Breast epithelium (tissue), 4 donors: ENCODE measurements around the gene POLH. TPM values are rescaled to one million over a fixed set of nuclear protein-coding genes. Genes with fewer than 3 reads are reported as not detected.

ENCODE experiments used
- DNase-seq, 2 donors: peaks; one replicate each; pipeline ENCODE4 v3.0.0-alpha.2; 2019; ENCODE audit warnings: low spot score in 2 of 2
- H3K27ac ChIP-seq, 2 donors: fragments of 200-600 bp; sonication (generic) in 1 of 2; one replicate each; pipeline ENCODE4 v1.5.1; 2016 to 2019; ENCODE audit warnings: mild to moderate bottlenecking in 1 of 2
- H3K27me3 ChIP-seq, 2 donors: fragments of 200-600 bp; sonication (generic) in 1 of 2; one replicate each; pipeline versions ENCODE4 v1.5.1 to v1.6.0; 2017 to 2019; ENCODE audit warnings: control low read depth in 1 of 2, mild to moderate bottlenecking in 1 of 2
- H3K36me3 ChIP-seq: fragments of 200-600 bp; one replicate; pipeline ENCODE4 v1.5.1; 2019
- H3K4me1 ChIP-seq, 2 donors: fragments of 200-600 bp; sonication (generic); one replicate each; pipeline ENCODE4 v1.5.1; 2016 to 2019; ENCODE audit warnings: control low read depth in 1 of 2
- H3K4me3 ChIP-seq, 3 donors: fragments of 200-600 bp; sonication (generic); 1 replicate in 2 of 3; 2 replicates in 1 of 3; pipeline ENCODE4 v1.5.1; 2016 to 2019; ENCODE audit warnings: mild to moderate bottlenecking in 3 of 3, moderate library complexity in 2 of 3
- H3K9me3 ChIP-seq, 2 donors: fragments of 200-600 bp; sonication (generic) in 1 of 2; one replicate each; pipeline ENCODE4 v1.5.1; 2016 to 2019; ENCODE audit warnings: control low read depth in 1 of 2
- CTCF ChIP-seq, 3 donors: fragments of 450-650 bp; IDR thresholded peaks; one replicate each; pipeline ENCODE4 v1.5.1; 2016 to 2017; ENCODE audit warnings: antibody characterized with exemption in 3 of 3, mild to moderate bottlenecking in 3 of 3, moderate library complexity in 3 of 3
- POLR2A ChIP-seq: fragments of 450-650 bp; IDR thresholded peaks from one replicate; pipeline ENCODE4 v1.6.1; 2016; ENCODE audit warnings: antibody characterized with exemption, mild to moderate bottlenecking, moderate library complexity
- POLR2AphosphoS5 ChIP-seq, 3 donors: sonication (generic); formaldehyde crosslinking; IDR thresholded peaks; one replicate each; pipeline ENCODE4 v1.6.1; 2017; ENCODE audit warnings: antibody characterized with exemption in 3 of 3
- intact Hi-C: fragments of 100-400 bp; cut with DNase I; formaldehyde crosslinking; loops from one replicate; pipeline ENCODE4 v1.15.1; 2023; ENCODE audit warnings: low total_unique reads
- total RNA-seq, 3 donors: library from RNA; depleted of rRNA; stranded (reverse); fragments of >200 nt; gene quantifications; one replicate each; pipeline ENCODE4 v1.1.0, GENCODE V29; 2016

POLH gene
- total RNA-seq, 3 donors from 2014 or later: 8.6 to 13.0 (median 9.8) TPM

GRCh38 chr6:43614396-43614730, 38.4 kb downstream of the POLH start:
- H3K4me1 ChIP-seq: no peaks in the 10 kb centered on the region
- no peak for DNase-seq
- H3K27ac ChIP-seq: no peak overlapping the region
- TF ChIP-seq CTCF (IDR thresholded peaks at IDR 0.05) (no peak), POLR2A (no peak), POLR2AphosphoS5 (IDR thresholded peaks at IDR 0.05) (no peak)
- H3K4me3 ChIP-seq: no peak overlapping the region
- intact Hi-C loops: no loop called here
- H3K36me3 ChIP-seq: no peaks in the 10 kb centered on the region
- no peaks in the 10 kb centered on the region for H3K9me3 ChIP-seq
- H3K27me3 ChIP-seq: no peaks in the 10 kb centered on the region

- no peaks in the 10 kb centered on the region for H3K27me3 ChIP-seq
- H3K36me3 ChIP-seq: no peaks in the 10 kb centered on the region
- H3K27ac ChIP-seq: no peak overlapping the region
- TF ChIP-seq POLR2A: no peak
- no peak for TF ChIP-seq CTCF (IDR thresholded peaks at IDR 0.05)
- no peak for TF ChIP-seq POLR2AphosphoS5 (IDR thresholded peaks at IDR 0.05)
- no peak overlapping the region for H3K4me3 ChIP-seq
- peak in 1 of 2 donors; percentile 10 for DNase-seq
- no peaks in the 10 kb centered on the region for H3K9me3 ChIP-seq
- H3K4me1 ChIP-seq: no peaks in the 10 kb centered on the region
- intact Hi-C loops: no loop called here
Observed at GRCh38 chr6:43616725-43617472, 40.9 kb downstream of the POLH start.

GRCh38 chr6:43621078-43621835, 45.3 kb downstream of the POLH start:
- Histone ChIP-seq H3K9me3 (no peaks in the 10 kb centered on the region), H3K4me1 (no peaks in the 10 kb centered on the region), H3K27me3 (no peaks in the 10 kb centered on the region), H3K4me3 (no peak overlapping the region), H3K36me3 (no peaks in the 10 kb centered on the region), H3K27ac (no peak overlapping the region)
- peak in 1 of 2 donors; percentile 15 for DNase-seq
- TF ChIP-seq POLR2A: no peak
- no peak for TF ChIP-seq CTCF (IDR thresholded peaks at IDR 0.05)
- no peak for TF ChIP-seq POLR2AphosphoS5 (IDR thresholded peaks at IDR 0.05)
- intact Hi-C loops: no loop called here

GRCh38 chr6:43621836-43622180, 45.8 kb downstream of the POLH start:
- Histone ChIP-seq H3K4me3 (no peak overlapping the region), H3K9me3 (no peaks in the 10 kb centered on the region), H3K27ac (no peak overlapping the region), H3K27me3 (no peaks in the 10 kb centered on the region), H3K4me1 (no peaks in the 10 kb centered on the region), H3K36me3 (no peaks in the 10 kb centered on the region)
- intact Hi-C loops: no loop called here
- no peak for TF ChIP-seq POLR2A
- DNase-seq: no peak

- no peaks in the 10 kb centered on the region for H3K36me3 ChIP-seq
- TF ChIP-seq POLR2AphosphoS5 (IDR thresholded peaks at IDR 0.05) (no peak), POLR2A (no peak), CTCF (IDR thresholded peaks at IDR 0.05) (no peak)
- no peak overlapping the region for H3K27ac ChIP-seq
- no peaks in the 10 kb centered on the region for H3K27me3 ChIP-seq
- H3K4me3 ChIP-seq: no peak overlapping the region
- DNase-seq: no peak
- no peaks in the 10 kb centered on the region for H3K9me3 ChIP-seq
- intact Hi-C loops: no loop called here
- H3K4me1 ChIP-seq: peaks cover 0 to 4% of the 10 kb centered on the region in 2 donors
Observed at GRCh38 chr6:43622541-43622940, 46.6 kb downstream of the POLH start.
